ENCODE results near the gene MAMDC2.

Gene MAMDC2

GRCh38 chr9:70110194-70111041 is 66.8 kb downstream of the MAMDC2 start:
- DNase-seq: no peak

DNA sequence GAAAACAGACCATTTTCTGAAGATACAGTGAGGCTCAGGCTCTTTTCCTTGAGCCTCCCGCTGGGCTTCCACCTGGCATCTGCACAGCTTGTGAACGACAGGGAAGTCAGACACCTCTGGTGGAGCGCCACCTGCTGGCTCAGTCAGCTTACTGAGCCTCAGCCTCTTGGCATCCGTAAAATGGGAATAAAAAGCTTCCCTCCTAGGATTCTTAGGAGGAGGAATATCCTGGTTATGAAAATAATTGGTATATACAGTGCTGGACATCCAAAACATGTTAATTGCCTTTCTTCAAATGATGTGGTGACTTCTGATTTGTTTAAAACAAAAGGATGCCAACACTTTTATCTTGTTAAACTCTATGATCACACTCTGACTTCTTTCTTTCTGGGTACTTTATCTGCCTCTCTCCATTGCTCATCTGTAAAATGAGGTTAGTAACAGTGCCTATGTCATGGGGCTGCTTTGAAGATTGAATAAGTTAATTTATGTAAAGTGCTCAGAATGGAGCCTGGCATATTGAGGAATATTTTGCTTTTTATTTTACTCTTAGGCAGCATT is 67.5 kb downstream of the MAMDC2 start:
- peak; percentile 28 for DNase-seq

DNA sequence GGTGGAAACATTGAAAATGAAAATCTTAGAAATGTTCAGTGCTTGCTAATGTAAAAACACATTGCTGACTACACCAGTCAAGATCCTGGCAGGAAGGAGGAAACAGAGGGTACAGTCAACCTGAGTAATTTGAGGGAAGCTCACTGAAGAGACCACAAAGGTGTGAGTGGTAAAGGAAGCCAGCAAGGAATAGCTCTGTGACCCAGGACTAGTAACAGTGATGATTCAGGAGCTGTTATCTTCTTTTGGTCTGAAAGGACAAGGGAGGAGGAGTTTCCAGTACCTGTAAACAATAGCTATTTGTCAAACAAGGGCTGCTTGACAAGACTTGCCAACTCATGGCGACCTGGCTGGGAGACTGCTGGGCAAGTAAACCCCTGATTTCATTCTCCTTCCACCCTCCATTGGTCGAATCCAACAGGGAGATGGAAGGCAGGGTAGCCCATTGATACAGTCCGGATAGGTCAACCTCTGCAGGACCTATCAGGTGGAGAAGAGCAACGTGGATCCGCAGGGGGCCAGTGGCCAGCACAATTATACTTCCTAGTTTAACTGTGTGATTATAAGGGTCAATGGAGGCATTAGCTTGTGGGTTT is 68.1 kb downstream of the MAMDC2 start:
- no peak for DNase-seq

- no peak for DNase-seq
These were observed 69.3 kb downstream of the MAMDC2 start for GRCh38 chr9:70112981-70113380.

GRCh38 chr9:70113403-70114022 is 69.9 kb downstream of the MAMDC2 start:
- DNase-seq: peak; percentile 11

DNA sequence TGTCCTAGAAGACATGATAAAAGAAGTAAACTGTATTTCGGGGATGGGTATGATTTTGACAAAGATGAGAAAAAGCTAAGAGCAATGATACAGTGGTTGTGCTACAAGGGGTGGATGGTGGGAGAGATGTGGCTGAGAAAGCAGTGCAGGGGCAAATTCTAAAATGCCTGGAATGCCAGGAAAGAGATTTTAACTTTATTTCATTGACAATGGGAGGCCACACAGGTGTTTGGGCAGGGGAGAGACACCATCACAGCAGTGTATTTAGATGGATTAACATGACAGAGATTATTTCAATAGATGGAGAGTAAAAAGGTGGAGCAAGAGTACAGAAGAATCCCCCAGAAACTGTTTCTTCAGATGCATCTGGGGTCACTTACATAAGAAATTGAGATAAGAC is 71.2 kb downstream of the MAMDC2 start:
- DNase-seq: no peak

DNA sequence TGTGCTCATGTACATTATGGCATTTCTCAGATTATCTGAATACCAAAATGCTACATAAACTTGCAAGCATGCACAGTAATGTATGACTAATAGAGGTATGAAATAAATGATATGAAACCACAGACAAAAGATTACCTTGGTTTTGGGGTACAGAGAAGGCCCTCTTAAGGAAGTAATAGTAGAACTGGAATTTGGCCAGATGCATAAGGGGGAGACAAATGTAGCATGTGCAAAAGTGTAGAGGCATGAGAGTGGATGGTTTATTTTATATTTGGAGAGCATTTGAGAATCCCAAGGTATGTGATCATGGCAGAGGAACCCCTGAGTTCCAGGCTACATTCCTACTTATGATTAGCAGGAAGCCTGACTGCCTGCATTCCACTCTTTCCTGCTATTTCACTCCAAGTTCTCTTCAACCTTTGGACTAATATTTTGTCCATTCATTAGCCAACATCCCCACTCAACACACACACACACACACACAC is 74.2 kb downstream of the MAMDC2 start:
- no peak for DNase-seq

DNA sequence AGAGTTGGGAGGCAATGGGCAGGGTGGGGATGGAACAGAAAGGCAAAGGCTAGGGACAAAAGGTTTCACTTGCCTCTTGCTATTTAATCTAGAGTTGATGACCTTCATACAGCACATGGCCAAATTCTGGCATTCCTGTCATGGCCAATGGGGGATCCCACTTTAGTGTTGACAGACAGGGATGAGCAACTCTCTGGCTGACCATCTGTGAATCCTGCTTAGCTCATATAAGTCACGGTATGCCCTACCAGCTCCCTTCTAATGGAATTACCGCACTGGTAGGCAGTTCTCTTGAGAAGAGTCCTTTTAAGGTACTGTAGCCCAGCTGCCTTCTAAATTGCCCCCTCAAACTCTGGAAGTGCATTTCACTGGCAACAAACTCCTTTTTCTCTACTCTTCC is 76.1 kb downstream of the MAMDC2 start:
- DNase-seq: no peak

DNA sequence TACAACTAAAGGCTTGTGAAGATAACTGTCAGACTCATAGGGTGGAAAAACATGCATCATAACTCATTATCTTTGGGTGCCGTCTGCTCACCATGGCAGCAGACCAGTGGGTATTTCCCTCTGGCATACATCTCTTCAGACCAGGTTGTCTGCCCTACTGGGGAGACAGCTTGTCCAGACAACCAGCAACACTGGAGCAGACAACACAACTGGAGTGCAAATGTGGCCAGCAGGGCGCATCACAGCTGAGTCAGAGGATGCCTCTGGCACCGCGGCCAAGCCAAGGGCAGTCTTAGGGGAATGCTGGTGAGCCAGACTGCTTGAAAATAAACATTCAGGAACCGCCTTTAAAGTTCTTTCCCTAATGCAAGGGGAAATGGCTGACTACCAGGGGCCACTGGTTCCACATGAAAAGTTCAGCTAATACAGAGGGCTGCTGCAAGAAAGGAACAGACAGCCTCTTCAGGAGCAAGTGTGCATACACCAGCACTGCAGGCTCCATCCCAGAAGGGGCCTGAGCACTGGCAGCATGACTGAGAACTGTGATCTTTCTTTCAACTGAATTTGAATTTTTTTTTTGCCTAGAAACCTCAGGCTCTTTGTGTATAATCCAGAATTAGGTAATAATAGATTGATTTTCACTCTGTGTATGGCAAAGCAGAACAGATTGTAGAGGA is 77.3 kb downstream of the MAMDC2 start:
- DNase-seq: no peak

DNA sequence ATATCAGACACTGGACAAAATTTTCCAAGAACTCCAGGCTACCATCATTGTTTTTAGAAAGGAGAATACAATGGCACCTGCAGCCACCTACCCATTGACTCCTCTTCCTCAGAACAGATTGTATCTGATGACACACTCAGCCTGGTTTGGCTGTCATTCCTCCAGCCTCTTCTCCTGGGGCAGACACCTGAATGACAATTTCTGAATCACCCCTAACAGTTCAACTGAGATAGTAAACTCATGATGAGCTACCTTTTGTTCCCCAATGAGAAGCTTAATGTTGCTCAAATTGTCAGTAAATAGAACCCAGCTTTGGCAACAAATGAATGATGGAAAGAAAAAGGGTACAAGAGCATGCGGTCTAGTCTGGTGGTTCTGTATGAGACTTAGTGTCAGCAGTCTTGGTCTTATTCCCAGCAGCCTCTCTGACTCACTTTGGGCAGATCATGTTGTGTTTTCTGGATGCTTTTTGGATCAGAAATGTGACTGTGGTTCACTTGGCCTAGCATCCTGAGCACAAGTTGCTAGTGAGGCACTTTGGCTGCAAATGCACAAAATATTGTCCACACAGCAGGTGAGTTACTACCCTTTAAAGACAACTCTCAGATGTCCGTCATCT is 78.3 kb downstream of the MAMDC2 start:
- DNase-seq: no peak

- no peak for DNase-seq
These were observed 80.0 kb downstream of the MAMDC2 start for GRCh38 chr9:70123695-70124094.

DNA sequence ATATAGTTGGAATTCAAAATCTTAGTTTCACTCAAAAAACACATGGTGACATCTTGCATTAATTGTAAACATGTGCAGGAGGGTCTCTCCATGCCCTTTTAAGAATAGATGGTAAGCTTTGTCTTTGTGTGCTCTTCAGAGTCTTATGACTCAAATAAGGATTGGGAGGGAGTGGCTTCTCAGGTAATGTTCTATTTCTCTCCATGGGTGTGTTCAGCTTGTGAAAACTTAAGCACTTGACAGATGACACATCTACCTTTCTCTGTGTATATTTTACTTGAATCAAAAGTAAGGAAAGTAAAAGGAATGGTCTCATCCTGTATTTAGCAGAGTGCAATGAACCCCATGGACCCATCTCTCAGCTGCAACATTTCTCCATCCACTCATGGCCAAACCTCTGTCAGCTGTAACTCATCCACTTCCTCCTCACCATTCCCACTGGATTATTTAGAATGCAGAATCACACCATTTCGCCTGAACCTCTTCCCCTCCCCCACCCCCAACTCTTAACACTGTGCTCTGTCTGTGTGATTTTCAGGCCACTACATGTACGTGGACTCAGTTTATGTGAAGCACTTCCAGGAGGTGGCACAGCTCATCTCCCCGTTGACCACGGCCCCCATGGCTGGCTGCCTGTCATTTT is 82.1 kb downstream of the MAMDC2 start:
- DNase-seq: no peak

DNA sequence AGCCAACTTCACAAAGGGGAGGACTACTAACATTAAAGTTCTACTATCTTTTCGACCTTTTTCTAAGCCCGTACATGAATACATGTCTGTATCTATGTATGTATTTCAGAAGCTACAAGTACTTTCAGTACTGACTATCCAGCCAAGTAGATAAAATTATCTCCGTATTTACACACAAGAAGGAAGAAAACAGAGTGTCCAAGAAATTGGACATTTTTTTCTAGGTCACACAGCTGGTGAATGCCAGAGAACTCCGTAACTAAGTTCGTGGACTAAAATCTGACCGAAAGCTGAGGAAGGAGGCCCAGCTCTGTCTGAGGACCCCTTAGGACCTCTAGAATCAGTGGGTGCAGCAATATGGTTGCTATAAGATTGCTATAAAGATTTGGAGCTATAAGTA is 83.4 kb downstream of the MAMDC2 start:
- no peak for DNase-seq

GRCh38 chr9:70127540-70128416 is 84.1 kb downstream of the MAMDC2 start:
- DNase-seq: no peak

DNA sequence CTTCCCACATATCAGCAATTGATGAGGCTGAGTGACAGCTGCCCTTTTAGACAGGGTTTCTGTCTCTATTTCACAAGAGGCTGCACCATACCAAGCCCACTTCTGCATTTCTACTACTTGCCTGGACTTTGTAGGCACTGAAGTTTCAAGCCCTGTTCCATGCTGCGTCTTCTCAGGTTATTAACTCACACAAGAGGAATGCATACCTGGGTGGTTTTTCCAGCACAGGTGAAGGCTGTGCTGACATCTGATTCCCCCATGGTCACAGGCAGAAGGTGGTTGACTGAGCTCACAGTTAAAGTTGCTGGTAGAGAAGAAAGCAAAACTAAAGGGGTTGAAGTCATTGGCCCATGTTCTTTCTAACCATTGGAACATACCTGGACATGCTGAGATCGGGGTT is 86.6 kb downstream of the MAMDC2 start:
- no peak for DNase-seq

- no peak for DNase-seq
These were observed 87.6 kb downstream of the MAMDC2 start for GRCh38 chr9:70131296-70131695.

DNA sequence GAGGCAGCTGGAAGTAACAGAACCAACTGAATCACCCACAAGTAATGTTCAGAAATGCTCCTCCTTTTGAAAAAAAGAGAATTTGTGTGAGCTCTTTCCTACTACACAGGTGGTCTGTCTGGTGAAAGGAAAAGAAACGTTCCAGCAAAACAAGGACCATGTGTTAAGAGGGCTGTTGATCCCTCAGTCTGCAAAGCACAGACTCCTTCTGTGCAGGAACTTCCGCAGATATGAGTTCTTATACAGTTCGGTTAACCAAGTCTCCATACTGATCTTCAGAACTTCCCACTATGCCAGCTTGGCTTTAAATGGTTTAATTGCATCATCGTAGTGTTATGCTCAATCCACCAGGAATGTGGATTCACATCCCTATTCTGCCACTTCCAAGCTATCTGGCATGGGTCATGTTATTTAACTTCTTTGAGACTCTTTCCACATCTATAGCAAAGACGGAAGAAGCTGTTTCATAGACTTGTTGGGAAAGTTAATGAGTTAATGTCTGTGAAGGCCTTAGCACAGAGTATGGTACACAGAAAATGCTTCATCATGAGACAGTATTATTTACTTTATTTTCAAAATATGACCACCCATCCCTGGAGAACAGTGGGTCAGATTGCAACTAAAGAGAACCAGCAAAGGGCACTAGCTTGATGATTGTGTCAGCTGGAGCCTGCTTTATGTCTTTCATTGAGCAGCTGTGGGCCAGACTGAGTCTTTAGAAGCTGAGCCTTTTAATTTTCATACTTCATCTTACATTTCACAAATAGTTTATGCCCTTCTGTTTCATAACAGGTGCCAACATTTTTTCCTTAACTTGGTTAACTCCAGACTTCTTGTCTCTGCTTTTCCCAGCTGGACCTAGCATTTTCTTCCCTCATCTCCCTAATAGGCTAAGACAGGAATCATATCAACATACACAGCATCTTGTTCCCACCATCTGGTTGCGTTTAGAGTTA is 89.9 kb downstream of the MAMDC2 start:
- no peak for DNase-seq

DNA sequence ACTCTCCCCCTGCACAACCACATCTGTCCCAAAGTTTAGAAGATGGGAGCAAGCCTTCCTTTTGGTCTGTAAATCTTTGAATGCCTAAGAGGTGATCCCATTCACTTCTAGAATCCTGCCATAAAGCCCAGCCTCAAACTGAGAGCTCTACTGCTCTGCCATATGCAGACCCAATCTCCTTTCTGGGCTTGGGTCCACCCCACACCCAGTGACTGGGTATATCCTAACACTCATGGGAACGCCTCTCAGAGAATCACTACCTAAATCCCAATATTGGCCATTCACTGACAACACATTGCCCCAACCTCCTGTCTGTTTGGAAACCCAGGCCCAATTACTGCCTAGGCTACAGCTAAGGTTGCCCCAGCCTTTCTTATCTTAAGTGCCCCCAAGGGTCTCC is 90.7 kb downstream of the MAMDC2 start:
- no peak for DNase-seq

DNA sequence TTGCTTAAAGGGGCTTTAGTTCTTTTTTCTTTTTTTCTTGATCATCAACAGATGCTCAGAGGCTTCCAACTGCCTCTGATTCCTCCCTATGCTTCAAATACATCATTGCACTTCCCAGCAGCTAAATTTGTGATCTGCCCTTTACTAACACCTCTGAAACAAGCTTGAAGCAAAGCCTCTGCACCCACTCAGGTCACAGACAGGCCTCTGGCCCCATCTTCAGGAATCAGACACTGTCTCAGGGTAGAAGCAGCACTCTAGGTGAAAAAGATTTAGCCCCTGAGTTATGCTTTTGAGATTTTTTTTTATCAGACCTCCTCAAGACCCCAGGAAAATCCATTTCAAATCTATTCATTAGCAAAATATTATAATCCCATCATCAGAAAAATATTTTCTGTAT is 91.5 kb downstream of the MAMDC2 start:
- no peak for DNase-seq

DNA sequence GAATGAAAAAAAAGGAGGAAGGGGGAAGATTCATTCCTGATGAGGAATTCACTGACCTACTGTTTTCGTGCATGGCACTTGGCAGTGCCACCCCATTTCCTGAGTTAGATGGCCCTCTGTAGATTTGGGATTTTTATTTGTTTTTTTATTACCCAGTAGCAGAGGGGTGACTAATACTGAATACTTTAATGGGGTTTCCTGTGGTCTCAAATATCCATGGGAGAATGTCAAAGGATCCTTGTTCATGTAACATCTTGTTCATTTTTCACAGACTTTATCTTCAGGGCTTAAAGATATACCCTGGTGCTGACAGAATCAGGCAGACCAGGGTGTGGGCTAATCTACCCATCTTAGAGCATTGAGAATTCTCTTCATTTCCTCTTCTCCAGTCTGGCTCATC is 93.0 kb downstream of the MAMDC2 start:
- DNase-seq: no peak

Measured in CD4-positive, alpha-beta T cell treated with Interleukin-4 for 4 hours (primary cell).